Stimulated activated CD4-positive, alpha-beta T cell treated with anti-CD3 and anti-CD28 coated beads, Interleukin-2, amount 100 ng/mL, for 24 hours (primary cell): ENCODE data around the gene CEP44.
"Not testable (repeated sequence)": the region's sequence is repeated elsewhere in the genome, so short reads cannot be mapped to it uniquely, and the experiment has no call there.

Experiments used
- DNase-seq, 2 donors: peaks; one replicate each; pipeline ENCODE4 v3.0.0-alpha.2; 2020

Gene CEP44

DNA sequence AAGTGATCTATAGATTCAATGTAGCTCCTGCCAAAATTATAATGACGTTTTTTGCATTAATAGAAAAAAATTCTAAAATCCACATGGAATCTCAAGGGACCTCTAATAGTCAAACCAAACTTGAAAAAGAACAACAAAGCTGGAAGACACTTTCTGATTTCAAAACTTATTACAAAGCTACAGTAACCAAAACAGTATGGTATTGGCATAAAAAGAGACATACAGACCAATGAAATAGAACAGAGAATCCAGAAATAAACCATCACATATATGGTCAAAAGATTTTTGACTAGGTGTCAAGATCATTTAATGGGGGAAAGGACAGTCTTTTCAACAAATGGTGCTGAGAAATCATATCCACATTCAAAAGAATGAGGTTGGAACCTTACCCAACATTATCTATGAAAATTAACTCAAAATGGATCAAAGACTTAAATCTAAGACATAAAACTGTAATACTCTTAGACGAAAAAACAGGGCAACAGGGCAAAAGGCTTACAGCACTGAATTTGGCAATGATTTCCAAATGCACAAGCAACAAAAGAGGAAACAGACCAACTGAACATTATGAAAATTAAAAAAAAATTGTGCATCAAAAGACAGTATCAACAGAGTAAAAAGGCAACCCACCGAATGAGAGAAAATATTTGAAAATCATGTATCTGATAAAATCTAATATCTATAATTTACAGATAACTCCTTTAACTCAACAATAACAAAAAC is 4.1 kb upstream of the CEP44 start:
- no peak for DNase-seq

DNA sequence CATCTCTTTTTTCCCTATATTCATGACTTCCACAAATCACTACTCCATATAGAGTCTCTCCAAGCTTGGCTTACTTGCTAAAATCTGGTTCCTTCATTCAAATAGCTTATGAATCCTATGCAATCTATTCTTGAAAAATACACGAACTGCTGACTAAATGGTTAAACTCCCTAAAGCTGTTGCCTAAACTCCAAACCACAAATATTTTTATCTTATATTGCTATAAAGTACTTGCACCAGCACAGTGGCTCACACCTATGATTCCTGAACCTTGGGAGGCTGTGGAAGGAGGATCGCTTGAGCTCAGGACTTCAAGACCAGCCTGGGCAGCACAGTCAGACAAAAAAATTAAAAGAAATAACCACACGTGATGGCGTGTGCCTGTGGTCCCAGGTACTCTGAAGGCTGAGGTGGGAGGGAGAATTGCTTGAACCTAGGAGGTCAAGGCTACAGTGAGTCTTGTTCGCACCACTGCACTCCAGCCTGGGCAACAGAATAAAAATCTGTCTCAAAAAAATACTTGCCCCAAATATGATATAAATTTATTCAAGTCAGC is 2.5 kb upstream of the CEP44 start:
- no peak for DNase-seq

DNA sequence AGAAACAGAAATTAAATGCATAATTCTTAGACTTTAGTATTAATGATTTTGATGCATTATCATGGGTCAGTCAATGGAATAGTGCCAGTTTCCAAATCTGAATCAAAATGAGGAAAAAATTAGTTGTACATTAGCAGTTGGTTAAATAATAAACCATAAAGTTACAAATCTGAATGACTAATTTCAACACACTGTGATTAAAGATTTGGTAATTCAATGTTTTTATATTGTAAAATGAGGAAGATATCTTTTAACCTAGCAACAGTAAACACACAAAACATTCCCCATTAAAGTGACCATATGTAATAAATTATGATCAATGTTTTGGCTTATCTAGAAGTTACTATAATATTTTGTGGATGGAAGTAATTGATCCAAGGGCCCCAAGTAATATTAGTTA is 1.8 kb upstream of the CEP44 start:
- no peak for DNase-seq

DNA sequence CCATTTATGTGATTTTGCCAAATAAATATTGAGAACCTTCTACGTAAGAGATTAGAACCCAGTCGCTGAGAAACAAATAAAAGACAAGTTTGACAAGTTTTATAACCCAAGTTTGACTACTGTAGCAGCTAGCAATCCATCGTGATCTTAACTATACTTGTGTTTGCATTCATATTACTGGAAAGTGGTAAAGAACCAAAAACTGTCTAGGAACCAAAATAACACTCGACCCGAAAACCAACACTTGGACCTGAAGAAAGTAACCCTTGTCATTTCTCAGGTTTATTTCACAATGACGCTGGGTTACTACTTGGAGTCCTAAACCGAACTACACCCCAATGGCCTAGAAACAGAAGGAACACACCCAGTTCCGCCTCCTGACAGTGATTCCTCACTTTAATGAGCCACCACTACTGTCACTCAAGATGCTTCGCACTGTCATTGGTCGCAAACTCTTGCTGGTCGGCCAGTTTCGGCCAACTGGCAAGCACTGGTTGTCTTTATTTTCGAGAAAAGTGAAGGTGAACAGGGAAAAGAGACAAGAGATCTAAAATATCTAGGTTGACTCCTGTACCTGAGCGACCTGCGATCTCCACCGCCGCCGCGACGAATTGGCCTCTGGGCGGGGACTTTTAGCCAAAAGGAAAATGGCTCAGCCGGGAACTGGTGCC is 740 bp upstream of the CEP44 start:
- DNase-seq = peak; percentile 66 to 78

DNA sequence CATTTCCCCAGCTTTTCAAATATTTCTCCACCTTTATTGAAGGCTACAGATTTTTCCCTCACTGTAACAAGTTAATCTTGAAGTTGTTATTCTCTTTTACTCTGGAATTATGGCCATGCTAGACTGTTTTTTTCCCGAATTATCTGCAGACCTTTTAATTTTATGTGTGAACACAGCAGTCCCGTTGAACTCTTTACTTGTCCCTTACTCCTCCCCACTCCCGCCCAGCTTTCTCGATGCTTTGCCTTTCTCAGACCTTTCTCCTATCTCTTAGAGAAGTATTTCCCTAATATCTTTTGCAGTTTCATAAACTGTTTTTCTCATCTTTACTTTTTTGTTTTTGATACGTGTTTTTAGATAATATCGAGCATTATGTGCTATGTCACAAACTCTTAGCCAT is 776 bp downstream of the CEP44 start:
- no peak for DNase-seq

DNA sequence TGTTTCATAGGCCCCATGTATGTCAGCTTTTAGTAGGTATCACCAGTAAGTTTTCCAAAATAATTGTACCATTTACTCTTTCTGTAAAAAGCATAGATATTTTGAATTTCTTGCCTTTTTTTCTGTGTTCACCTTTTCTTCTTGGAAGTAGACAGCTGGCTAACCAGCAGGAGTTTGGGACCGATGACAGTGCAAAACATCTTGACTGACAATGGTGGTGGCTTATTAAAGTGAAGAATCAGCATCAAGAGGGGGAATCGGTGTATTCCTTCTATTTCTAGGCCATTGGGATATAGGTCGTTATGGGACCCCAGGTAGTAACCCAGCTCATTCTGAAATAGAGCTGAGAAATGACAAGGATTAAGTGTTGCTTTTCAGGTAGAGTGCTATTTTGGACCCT is 3.2 kb downstream of the CEP44 start:
- DNase-seq = no peak

DNA sequence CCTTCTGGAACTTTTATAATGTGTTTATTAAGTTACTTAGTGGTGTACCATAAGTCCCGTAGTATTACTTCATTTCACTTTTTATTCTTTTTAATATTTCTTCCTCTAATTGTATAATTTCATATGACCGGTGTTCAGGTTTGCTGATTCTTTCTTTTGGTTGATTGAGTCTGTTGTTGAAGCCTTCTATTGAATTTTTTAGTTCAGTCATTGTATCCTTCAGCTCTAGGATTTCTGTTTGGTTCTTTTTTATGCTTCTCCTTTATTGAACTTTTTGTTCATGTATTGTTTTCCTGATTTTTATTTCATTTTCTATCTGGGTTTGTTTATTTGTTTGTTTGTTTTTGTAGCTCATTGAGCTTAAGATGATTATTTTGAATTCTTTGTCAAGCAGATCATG is 8.8 kb downstream of the CEP44 start:
- no peak for DNase-seq

DNA sequence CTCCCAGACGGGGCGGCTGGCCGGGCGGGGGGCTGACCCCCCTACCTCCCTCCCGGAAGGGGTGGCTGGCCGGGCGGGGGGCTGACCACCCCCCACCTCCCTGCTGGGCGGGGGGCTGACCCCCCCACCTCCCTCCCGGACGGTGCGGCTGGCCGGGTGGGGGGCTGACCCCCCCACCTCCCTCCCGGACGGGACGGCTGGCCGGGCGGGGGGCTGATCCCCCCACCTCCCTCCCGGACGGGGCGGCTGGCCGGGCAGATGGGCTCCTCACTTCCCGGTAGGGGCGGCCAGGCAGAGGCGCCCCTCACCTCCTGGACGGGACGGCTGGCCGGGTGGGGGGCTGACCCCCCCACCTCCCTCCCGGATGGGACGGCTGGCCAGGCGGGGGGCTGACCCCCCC is 10.9 kb downstream of the CEP44 start:
- DNase-seq = not testable (repeated sequence)

DNA sequence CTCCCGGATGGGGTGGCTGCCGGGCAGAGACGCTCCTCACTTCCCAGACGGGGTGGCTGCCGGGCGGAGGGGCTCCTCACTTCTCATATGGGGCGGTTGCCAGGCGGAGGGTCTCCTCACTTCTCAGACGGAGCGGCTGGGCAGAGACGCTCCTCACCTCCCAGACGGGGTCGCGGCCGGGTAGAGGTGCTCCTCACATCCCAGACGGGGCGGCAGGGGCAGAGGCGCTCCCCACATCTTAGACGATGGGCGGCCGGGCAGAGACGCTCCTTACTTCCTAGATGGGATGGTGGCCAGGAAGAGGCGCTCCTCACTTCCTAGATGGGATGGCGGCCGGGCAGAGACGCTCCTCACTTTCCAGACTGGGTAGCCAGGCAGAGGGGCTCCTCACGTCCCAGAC is 11.4 kb downstream of the CEP44 start:
- DNase-seq = not testable (repeated sequence)

DNA sequence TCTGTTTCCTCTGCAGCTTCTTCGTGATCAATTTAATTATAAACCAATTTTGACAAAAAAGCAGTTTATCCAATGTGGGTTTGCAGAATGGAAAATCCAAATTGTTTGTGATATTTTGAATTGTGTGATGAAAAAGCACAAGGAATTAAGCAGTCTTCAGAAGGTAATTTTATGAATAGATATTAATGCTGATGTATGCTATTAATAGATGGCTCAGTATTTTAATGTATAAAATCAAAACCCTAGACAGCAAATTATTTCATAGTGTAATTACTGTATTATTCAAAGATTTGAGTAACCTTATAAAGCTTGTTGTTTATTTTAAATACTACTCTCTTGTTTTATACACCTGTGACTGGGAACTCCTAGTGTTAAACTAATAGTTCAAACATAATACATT is 20.0 kb downstream of the CEP44 start:
- no peak for DNase-seq

DNA sequence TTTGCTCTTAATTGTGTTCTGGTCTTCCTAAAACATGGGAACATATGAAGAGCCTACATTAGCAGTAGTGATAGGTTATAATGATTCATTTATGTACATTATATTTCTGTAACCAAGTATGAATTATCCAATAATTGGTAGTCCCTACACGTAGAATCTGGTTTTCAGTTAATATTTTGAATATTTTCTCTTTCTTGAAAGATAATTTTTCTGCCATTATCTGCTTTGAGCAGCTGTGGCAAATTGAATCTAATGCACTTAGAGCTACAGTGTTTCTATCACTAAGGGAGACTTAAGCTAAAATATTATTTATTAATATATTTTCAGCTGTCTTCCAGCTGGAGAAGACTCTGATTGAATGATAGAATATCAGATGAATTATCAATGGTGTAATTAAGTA is 21.0 kb downstream of the CEP44 start:
- no peak for DNase-seq

DNA sequence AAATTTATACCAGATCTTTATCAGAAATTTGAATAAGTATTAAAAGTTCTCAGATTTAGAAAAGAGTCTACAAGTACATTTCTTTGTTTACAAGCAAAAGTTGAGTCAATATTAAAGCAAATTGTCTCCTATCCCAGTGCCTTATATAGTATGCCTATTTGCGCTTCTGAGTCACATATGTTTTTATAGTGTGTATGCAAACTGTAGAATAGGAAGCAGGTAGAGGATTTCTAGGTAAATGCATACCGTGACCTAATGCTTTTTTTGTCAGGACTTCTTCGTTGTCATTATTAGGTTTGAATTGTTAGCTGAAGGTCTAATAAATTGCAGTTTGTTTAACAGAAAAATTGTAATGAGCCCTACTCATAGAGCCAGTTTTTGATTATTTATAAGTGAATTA is 22.2 kb downstream of the CEP44 start:
- no peak for DNase-seq

DNA sequence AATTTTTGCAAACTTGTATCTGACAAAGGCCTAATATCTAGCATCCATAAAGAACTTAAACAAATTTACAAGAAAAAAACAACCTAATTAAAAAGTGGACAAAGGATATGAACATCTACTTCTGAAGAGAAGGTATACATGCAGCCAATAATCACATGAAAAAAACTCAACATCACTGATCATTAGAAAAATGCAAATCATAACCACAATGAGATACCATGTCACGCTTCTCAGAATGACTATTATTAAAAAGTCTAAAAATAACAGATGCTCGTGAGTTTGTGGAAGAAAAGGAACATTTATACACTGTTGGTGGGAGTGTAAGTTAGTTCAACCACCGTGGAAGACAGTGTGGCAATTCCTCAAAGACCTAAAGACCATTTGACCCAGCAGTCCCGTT is 24.0 kb downstream of the CEP44 start:
- no peak for DNase-seq

DNA sequence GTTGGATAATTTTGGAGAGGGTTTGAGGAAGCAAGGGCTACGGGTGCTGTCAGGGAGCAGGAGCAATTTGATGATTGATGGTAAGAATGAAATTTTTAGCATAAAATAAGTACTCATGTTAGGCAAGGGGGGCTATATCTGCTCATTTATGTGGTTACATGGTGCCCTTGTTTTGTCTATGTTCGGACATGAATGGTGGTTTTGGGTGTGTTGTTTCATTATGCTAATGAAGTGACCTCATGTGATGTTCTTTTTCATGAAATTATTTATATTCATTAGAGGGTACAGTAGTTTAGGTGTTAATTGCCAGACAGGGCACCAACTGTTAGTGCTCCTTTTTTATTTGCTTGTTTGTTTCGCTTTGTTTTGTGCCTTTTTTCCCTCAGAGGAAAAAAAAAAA is 29.3 kb downstream of the CEP44 start:
- no peak for DNase-seq

DNA sequence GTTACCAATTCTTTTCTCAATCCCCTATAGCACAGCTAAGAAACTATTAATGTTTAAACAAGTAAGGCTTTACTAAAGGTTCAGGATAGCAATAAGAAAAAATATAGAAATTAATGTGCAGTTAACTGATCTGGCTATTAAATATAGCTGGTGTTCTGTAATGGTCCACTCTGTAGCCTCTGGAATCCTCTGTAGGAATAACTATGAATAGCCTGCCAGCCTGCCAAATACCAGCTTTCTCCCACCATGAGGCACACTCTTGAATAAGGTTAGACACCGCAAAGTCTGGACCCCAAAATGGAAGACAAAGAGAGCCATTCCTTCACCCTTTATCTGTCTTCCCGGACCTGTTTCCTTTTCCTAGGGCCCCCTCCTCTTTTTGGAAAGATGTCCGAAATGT is 30.6 kb downstream of the CEP44 start:
- DNase-seq = no peak

DNA sequence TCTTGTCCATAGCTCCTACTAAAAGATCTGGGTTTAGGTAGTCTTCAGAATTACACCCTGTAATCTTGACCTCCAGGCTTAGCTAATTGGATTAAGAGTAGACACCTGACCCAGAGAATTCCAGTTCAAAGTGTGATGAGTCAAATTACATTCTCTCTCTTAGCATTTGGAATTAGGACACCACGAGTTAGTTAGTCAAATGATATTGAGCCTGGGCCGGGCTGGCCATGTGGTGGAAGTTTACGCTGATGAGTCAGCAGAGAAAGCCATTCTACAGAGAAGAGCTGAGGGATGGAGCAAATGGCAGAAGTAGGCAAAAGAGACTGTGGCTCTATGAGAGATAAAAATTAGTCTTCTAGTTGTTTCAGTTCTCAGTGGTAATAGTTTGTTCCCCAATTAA is 31.1 kb downstream of the CEP44 start:
- no peak for DNase-seq

DNA sequence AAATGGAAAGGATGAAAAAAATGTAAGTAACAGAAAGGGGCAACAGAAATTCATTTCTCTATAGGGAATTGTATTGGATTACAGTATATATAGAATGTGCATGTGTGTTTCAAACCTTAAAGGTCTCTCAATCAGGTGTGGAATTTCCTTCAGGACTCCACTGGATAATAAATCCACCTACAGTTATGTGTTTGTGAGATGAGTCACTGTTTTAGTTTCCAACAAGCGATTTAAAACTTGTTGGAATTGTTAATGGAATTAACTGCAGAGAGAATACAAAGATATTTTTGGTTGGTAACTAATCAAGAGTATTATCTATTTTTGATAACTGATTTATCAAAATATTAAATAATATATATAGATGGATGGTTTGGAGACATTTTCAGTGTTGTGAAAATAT is 32.8 kb downstream of the CEP44 start:
- DNase-seq = no peak

DNA sequence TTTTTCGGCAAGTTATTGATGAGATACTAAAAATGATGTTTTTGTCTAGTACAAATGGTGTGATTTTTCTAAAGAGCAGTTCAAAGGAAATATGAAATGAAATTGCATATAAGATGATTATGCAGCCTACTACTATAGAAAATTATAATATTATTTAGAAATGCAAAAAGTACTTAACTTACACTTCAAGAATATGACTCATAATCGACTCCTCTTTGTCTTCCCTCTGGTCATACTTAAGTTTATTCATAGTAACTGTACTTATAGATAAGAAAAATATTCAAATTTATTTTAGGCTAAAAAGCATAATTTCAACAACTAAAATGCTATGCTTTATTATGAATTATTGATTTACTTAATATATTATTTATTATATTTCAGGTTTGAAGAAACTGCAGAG is 33.2 kb downstream of the CEP44 start:
- no peak for DNase-seq

DNA sequence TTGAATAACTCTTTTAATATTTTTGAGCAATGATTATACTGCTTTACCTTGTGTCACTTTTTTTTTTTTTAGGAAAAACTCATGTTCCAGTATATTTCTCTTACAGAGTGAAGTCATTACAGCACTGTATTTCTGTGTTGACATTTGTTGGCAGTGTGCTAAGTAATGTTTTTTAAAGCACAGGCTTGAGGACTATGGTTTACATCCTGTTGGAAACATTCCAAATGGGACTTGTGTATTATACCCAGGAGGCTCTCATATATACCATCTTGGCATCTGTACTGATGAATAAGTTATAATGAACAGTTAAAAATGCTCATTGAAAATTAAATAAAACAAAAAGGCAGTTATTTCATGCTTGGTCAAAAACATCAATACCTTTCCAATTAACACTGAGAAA is 33.8 kb downstream of the CEP44 start:
- DNase-seq = no peak

DNA sequence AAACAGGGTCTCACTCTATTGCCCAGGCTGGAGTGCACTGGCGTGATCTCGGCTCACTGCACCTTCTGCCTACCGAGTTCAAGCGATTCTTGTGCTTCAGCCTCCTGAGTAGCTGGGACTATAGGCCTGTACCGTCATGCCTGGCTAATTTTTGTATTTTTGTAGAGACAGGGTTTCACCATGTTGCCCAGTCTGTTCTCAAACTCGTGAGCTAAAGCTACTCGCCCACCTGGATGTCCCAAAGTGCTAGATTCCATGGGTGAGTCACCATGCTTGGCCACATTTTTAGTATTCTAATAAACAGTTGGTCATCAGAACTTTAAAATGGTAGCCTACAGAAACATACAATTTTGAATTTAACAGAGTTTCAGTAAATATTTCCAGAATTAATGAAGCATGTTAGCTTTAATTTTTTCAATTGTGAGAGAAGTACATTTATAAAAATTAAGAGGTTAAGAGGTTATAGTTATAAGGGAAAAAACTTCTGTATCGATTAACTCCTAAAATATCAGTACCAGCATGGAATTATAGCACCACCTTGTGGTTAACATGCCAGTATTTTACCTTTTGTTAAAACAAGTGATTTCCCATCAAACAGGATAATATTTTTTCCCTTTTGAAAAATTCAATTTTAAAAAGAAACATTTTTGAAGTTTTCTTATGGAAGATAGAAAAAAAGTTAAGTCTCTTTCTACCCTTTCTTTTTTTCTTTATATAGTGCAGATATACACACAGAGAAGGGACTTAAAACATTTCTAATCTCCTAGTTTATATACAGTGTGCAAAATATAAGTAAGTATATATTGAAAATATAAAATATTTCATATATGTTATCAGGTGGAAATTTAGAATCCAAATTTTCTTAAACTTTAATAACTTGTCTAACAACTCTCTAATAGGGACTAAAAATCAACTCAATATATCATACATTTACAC is 35.4 kb downstream of the CEP44 start:
- no peak for DNase-seq

DNA sequence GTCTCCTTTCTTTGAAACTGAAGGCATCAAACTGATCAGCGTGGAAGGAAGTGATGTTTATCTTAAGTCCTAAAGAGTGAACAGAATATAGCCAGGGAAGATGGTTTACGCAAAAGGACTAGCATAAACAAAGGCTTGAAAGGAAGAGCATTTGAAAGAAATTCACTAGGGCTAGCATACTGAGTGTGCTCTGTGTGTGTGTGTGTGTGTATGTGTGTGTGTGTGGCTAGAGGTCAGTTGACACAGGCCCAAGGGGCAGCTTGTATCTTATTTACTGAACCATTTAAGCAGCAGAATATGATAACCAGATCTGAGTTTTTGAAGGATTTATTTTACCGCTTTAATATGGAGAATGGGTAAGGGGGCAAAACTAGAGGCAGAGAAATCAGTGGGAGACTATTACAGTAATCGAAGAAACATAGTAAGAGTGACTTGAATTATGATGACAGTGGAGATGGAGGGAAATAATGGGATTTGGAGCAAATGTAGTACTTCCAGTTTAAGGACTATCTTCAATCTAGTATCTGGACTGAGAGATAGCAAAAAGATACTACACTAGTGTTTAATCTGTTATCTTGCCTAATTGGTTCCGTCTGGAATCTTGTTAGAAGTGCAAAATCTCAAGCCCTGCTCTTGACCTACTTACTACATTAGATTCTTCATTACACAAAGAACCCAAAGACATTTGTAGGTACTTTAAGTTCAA is 36.9 kb downstream of the CEP44 start:
- no peak for DNase-seq

DNA sequence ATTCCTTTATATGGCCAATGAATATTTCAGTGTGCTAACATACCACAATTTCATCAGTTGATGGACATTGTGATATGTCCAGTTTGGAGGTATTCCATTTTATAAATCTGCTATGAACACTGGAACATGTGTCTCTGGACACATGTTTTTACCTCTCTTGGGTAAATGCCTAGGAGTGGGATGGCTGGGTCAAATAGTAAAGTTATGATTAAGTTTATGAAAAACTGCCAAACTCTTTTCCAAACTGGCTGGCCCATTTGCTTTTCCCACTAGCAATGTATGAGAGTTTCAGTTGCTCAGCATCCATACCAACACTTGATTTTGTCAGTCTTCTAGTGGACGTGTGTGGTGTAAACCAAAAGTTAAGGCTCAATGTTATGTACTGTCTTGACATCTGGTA is 40.5 kb downstream of the CEP44 start:
- no peak for DNase-seq

DNA sequence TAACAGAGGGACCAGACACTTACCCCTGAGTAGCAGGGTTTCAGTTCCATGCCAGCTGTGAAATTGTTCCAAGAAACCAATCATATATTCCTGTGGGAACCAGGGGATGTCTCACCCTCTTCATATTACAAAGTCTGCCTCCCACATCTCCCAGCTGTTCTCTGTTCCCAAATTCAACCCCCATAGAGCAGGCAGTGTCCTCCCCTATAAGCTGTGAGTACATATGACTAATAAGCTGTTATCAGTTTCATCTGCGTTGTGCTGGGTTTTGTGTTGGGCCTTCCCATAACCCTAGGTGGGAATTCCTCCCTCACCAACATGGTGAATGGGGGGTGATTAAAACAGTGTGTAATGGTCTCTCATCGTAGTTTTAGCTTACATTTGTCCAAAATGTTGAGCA is 41.0 kb downstream of the CEP44 start:
- no peak for DNase-seq
